ENCODE data around the gene CCDC134. TPM values are rescaled to one million over a fixed set of nuclear protein-coding genes. Genes with fewer than 3 reads are reported as not detected.

CCDC134 gene
- total RNA-seq, 4 donors from 2014 or later = 7.0 to 10.8 (median 8.7) TPM

GRCh38 chr22:41762980-41763779, 37.3 kb upstream of the CCDC134 start:
- 78% methylated on average over 11 of the region's 14 CpGs for WGBS
- no peak for DNase-seq (ENCODE audit: extremely low spot score)
- intact Hi-C loops (cut with DNase I) = no loop called here

GRCh38 chr22:41766476-41766875, 34.0 kb upstream of the CCDC134 start:
- TF ChIP-seq EP300 (IDR thresholded peaks at IDR 0.05) = no peak
- TF ChIP-seq POLR2A (IDR thresholded peaks at IDR 0.05; ENCODE audit: low read depth) = no peak
- TF ChIP-seq CTCF (IDR thresholded peaks at IDR 0.05) = no peak
- TF ChIP-seq POLR2AphosphoS5 (IDR thresholded peaks at IDR 0.05) = no peak
- no peaks in the 10 kb centered on the region for H3K36me3 ChIP-seq
- H3K27me3 ChIP-seq = no peaks in the 10 kb centered on the region
- whole genome bisulfite sequencing = 71% methylated on average over 5 of the region's 5 CpGs
- H3K4me1 ChIP-seq = no peaks in the 10 kb centered on the region
- no peak for DNase-seq (ENCODE audit: extremely low spot score)
- intact Hi-C loops (cut with DNase I) = no loop called here
- H3K4me3 ChIP-seq = no peak overlapping the region
- no peak overlapping the region for H3K27ac ChIP-seq (replicated peaks in 1 of 4)
- no peaks in the 10 kb centered on the region for H3K9me3 ChIP-seq

More at GRCh38 chr22:41762980-41763779, 37.3 kb upstream of the CCDC134 start:
- H3K27ac ChIP-seq (replicated peaks in 1 of 4) = no peak overlapping the region
- TF ChIP-seq POLR2A (IDR thresholded peaks at IDR 0.05; ENCODE audit: low read depth) (no peak), POLR2AphosphoS5 (IDR thresholded peaks at IDR 0.05) (no peak), CTCF (IDR thresholded peaks at IDR 0.05) (no peak), EP300 (IDR thresholded peaks at IDR 0.05) (no peak)
- H3K27me3 ChIP-seq = no peaks in the 10 kb centered on the region
- no peaks in the 10 kb centered on the region for H3K9me3 ChIP-seq
- no peak overlapping the region for H3K4me3 ChIP-seq
- no peaks in the 10 kb centered on the region for H3K36me3 ChIP-seq
- H3K4me1 ChIP-seq = no peaks in the 10 kb centered on the region

- no peak for DNase-seq (ENCODE audit: extremely low spot score)
- Histone ChIP-seq H3K4me1 (no peaks in the 10 kb centered on the region), H3K27me3 (no peaks in the 10 kb centered on the region), H3K36me3 (no peaks in the 10 kb centered on the region), H3K27ac (replicated peaks in 1 of 4) (no peak overlapping the region), H3K4me3 (no peak overlapping the region), H3K9me3 (no peaks in the 10 kb centered on the region)
- intact Hi-C loops (cut with DNase I) = no loop called here
- WGBS = 51% methylated on average over 2 of the region's 2 CpGs
- TF ChIP-seq POLR2AphosphoS5 (IDR thresholded peaks at IDR 0.05) (no peak), CTCF (IDR thresholded peaks at IDR 0.05) (no peak), EP300 (IDR thresholded peaks at IDR 0.05) (no peak), POLR2A (IDR thresholded peaks at IDR 0.05; ENCODE audit: low read depth) (no peak)
These were observed 32.0 kb upstream of the CCDC134 start for GRCh38 chr22:41768430-41768829.

GRCh38 chr22:41770715-41771468, 29.6 kb upstream of the CCDC134 start:
- WGBS = 86% methylated on average over 5 of the region's 5 CpGs
- no peak overlapping the region for H3K27ac ChIP-seq (replicated peaks in 1 of 4)
- TF ChIP-seq POLR2AphosphoS5 (IDR thresholded peaks at IDR 0.05) = no peak
- TF ChIP-seq CTCF (IDR thresholded peaks at IDR 0.05) = no peak
- TF ChIP-seq POLR2A (IDR thresholded peaks at IDR 0.05; ENCODE audit: low read depth) = no peak
- TF ChIP-seq EP300 (IDR thresholded peaks at IDR 0.05) = no peak
- no peaks in the 10 kb centered on the region for H3K36me3 ChIP-seq
- H3K27me3 ChIP-seq = no peaks in the 10 kb centered on the region
- no peak for DNase-seq (ENCODE audit: extremely low spot score)
- intact Hi-C loops (cut with DNase I) = no loop called here
- no peaks in the 10 kb centered on the region for H3K4me1 ChIP-seq
- no peaks in the 10 kb centered on the region for H3K9me3 ChIP-seq
- no peak overlapping the region for H3K4me3 ChIP-seq

Measured in esophagus muscularis mucosa (tissue), 4 donors.